HG03039 (cell line): Measurements from ENCODE around the gene ARHGEF11.

Source experiments
- ATAC-seq: cut with Tn5 transposase; IDR thresholded peaks from one replicate; pipeline ENCODE4 v1.9.1; 2021; ENCODE audit warnings: mild to moderate bottlenecking, moderate library complexity; ENCODE audit not compliant: unreplicated experiment

The ARHGEF11 gene

GRCh38 chr1:156912861-156913808 lies 132.4 kb downstream of the ARHGEF11 start:
- no peak for ATAC-seq

- ATAC-seq: no peak
These were observed 133.2 kb downstream of the ARHGEF11 start for GRCh38 chr1:156912310-156912709.

GRCh38 chr1:156911577-156912298 lies 133.8 kb downstream of the ARHGEF11 start:
- no peak for ATAC-seq

- ATAC-seq: no peak
These were observed 135.2 kb downstream of the ARHGEF11 start for GRCh38 chr1:156910309-156910782.

- ATAC-seq: no peak
These were observed 135.9 kb downstream of the ARHGEF11 start for GRCh38 chr1:156909671-156910070.

- no peak for ATAC-seq
These were observed 136.6 kb downstream of the ARHGEF11 start for GRCh38 chr1:156908955-156909354.

- no peak for ATAC-seq
These were observed 137.0 kb downstream of the ARHGEF11 start for GRCh38 chr1:156908541-156908940.

- ATAC-seq: no peak
These were observed 139.2 kb downstream of the ARHGEF11 start for GRCh38 chr1:156906206-156906906.

GRCh38 chr1:156905651-156906050 lies 139.9 kb downstream of the ARHGEF11 start:
- no peak for ATAC-seq

- no peak for ATAC-seq
These were observed 140.4 kb downstream of the ARHGEF11 start for GRCh38 chr1:156905176-156905575.

- no peak for ATAC-seq
These were observed 141.2 kb downstream of the ARHGEF11 start for GRCh38 chr1:156904187-156904959.

- no peak for ATAC-seq
These were observed 142.0 kb downstream of the ARHGEF11 start for GRCh38 chr1:156903328-156904091.

- ATAC-seq: no peak
These were observed 143.3 kb downstream of the ARHGEF11 start for GRCh38 chr1:156901966-156902915.

GRCh38 chr1:156901590-156901900 lies 144.0 kb downstream of the ARHGEF11 start:
- ATAC-seq: no peak

- ATAC-seq: no peak
These were observed 144.5 kb downstream of the ARHGEF11 start for GRCh38 chr1:156900896-156901589.

- no peak for ATAC-seq
These were observed 145.4 kb downstream of the ARHGEF11 start for GRCh38 chr1:156899956-156900718.

- no peak for ATAC-seq
These were observed 146.4 kb downstream of the ARHGEF11 start for GRCh38 chr1:156898971-156899664.
